HL-60 (cell line): Measurements from ENCODE around the gene AGRN.
A peak's percentile ranks its signal among the peaks of the same experiment; 100 is the strongest.

ENCODE experiments used
- DNase-seq, 2 experiments: peaks; one replicate each; pipeline ENCODE4 v3.0.0-alpha.2; 2010 to 2020; ENCODE audit warnings: low read depth in 1 of 2, low spot score in 1 of 2
- H3K27ac ChIP-seq: fragments of 250-450 bp; sonication (Bioruptor Pico); replicated peaks from 2 replicates; pipeline ENCODE4 v1.5.1; 2020; ENCODE audit warnings: mild to moderate bottlenecking, moderate library complexity
- H3K27me3 ChIP-seq: fragments of 250-450 bp; sonication (Bioruptor Pico); 2 replicates; pipeline ENCODE4 v1.5.1; 2021; ENCODE audit warnings: mild to moderate bottlenecking, moderate library complexity; ENCODE audit not compliant: insufficient read depth, poor library complexity, severe bottlenecking
- H3K4me3 ChIP-seq: replicated peaks from 2 replicates; pipeline ENCODE4 v1.5.1; 2011; ENCODE audit warnings: mild to moderate bottlenecking, control low read depth, low read length; ENCODE audit not compliant: insufficient read depth
- GABPA ChIP-seq: IDR thresholded peaks from 2 replicates; pipeline ENCODE4 v1.6.1; 2012; ENCODE audit warnings: low read depth
- POLR2AphosphoS5 ChIP-seq: IDR thresholded peaks from 2 replicates; pipeline ENCODE4 v1.6.1; 2012; ENCODE audit warnings: low read depth
- SPI1 ChIP-seq: IDR thresholded peaks from 2 replicates; pipeline ENCODE4 v1.6.1; 2012; ENCODE audit warnings: low read depth, mild to moderate bottlenecking, borderline replicate concordance
- TF ChIP-seq, protein P1 (sequence below): IDR thresholded peaks from one replicate; pipeline ENCODE4 v1.5.1; 2011; ENCODE audit warnings: low read length, control low read depth, inconsistent platforms; ENCODE audit not compliant: insufficient read depth
- TF ChIP-seq, protein P2 (sequence below): IDR thresholded peaks from 2 replicates; pipeline ENCODE4 v1.6.1; 2012; ENCODE audit warnings: low read depth; ENCODE audit not compliant: insufficient replicate concordance

AGRN gene

GRCh38 chr1:997993-998744, 21.8 kb upstream of the AGRN start:
- H3K27me3 ChIP-seq = peaks cover 55% of the 10 kb centered on the region
- no peak overlapping the region for H3K27ac ChIP-seq
- TF ChIP-seq, protein P1, sequence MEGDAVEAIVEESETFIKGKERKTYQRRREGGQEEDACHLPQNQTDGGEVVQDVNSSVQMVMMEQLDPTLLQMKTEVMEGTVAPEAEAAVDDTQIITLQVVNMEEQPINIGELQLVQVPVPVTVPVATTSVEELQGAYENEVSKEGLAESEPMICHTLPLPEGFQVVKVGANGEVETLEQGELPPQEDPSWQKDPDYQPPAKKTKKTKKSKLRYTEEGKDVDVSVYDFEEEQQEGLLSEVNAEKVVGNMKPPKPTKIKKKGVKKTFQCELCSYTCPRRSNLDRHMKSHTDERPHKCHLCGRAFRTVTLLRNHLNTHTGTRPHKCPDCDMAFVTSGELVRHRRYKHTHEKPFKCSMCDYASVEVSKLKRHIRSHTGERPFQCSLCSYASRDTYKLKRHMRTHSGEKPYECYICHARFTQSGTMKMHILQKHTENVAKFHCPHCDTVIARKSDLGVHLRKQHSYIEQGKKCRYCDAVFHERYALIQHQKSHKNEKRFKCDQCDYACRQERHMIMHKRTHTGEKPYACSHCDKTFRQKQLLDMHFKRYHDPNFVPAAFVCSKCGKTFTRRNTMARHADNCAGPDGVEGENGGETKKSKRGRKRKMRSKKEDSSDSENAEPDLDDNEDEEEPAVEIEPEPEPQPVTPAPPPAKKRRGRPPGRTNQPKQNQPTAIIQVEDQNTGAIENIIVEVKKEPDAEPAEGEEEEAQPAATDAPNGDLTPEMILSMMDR = no peak
- TF ChIP-seq POLR2AphosphoS5 (no peak), GABPA (no peak)
- no peak for DNase-seq
- no peak overlapping the region for H3K4me3 ChIP-seq

DNA sequence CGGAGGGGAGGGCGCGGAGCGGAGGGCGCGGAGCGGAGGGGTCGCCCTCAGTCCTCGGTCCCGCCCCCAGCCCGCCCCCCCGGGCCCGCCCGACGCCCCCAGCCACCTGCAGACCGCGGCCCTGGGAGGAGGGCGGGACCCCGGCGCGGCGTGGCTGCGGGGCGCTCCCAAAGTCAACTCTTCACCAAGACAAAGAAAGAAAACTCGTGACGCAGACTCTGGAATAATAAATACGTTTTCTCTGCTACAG, 21.2 kb upstream of the AGRN start:
- Histone ChIP-seq H3K27ac (no peak overlapping the region), H3K4me3 (no peak overlapping the region)

GRCh38 chr1:998995-999724, 20.8 kb upstream of the AGRN start:
- Histone ChIP-seq H3K27ac (no peak overlapping the region), H3K4me3 (no peak overlapping the region), H3K27me3 (peaks cover 58% of the 10 kb centered on the region)
- DNase-seq = no peak
- TF ChIP-seq, protein P2, sequence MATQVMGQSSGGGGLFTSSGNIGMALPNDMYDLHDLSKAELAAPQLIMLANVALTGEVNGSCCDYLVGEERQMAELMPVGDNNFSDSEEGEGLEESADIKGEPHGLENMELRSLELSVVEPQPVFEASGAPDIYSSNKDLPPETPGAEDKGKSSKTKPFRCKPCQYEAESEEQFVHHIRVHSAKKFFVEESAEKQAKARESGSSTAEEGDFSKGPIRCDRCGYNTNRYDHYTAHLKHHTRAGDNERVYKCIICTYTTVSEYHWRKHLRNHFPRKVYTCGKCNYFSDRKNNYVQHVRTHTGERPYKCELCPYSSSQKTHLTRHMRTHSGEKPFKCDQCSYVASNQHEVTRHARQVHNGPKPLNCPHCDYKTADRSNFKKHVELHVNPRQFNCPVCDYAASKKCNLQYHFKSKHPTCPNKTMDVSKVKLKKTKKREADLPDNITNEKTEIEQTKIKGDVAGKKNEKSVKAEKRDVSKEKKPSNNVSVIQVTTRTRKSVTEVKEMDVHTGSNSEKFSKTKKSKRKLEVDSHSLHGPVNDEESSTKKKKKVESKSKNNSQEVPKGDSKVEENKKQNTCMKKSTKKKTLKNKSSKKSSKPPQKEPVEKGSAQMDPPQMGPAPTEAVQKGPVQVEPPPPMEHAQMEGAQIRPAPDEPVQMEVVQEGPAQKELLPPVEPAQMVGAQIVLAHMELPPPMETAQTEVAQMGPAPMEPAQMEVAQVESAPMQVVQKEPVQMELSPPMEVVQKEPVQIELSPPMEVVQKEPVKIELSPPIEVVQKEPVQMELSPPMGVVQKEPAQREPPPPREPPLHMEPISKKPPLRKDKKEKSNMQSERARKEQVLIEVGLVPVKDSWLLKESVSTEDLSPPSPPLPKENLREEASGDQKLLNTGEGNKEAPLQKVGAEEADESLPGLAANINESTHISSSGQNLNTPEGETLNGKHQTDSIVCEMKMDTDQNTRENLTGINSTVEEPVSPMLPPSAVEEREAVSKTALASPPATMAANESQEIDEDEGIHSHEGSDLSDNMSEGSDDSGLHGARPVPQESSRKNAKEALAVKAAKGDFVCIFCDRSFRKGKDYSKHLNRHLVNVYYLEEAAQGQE = no peak
- TF ChIP-seq SPI1 (no peak), POLR2AphosphoS5 (no peak), GABPA (no peak)
- TF ChIP-seq, protein P1 = no peak

More for the DNA sequence above, 21.2 kb upstream of the AGRN start:
- no peak for DNase-seq
- peaks cover 55% of the 10 kb centered on the region for H3K27me3 ChIP-seq
- TF ChIP-seq POLR2AphosphoS5 = no peak
- TF ChIP-seq, protein P1 = no peak
- TF ChIP-seq SPI1 = no peak

DNA sequence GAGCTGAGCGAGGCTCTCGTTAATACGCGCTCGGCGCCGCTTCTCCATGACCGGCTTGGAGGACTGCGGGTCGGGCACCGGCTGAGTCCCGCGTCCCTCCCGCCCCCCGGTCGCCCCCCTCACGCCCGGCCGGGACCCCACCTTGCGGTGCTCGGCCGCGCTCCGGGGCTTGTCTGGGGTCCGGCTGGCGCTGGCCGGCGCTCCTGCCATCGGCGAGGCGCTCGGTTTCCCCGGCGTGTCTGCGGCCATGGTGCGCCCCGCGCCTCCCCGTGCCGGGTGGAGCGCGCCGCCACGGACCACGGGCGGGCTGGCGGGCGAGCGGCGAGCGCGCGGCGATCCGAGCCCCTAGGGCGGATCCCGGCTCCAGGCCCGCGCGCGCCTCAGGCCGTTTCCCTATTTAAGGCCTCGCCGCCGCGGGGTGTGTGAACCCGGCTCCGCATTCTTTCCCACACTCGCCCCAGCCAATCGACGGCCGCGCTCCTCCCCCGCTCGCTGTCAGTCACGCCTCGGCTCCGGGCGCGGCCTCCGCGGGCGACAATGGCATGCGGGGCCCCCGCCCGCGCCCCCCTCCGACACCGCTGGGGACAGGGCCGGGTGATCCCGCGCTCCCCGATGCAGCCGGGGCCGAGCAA, 20.1 kb upstream of the AGRN start, which contains the start of gene HES4:
Gene HES4 (minus strand): TSS at position 373 of the 632 bp plus-strand sequence. CDS start 124 bp downstream, at position 249.
- Histone ChIP-seq H3K27ac (no peak within 1 kb of the TSS), H3K4me3 (peak within 1 kb of the TSS; percentile 30), H3K27me3 (peaks cover 63% of the 10 kb centered on the region)
- TF ChIP-seq, protein P2 = no peak
- DNase-seq = peak in 1 of 2 experiments; percentile 66
